GM12878 (cell line): ENCODE measurements around the gene ATP6V0A1. TPM values are rescaled to one million over a fixed set of nuclear protein-coding genes. Genes with fewer than 3 reads are reported as not detected.
A peak's percentile ranks its signal among the peaks of the same experiment; 100 is the strongest.

ENCODE experiments used
- ATF7 ChIP-seq: fragments of 450-650 bp; IDR thresholded peaks from 2 replicates; pipeline ENCODE4 v1.6.1; 2016; ENCODE audit warnings: low read depth, mild to moderate bottlenecking
- CREB1 ChIP-seq: IDR thresholded peaks from 2 replicates; pipeline ENCODE4 v1.6.1; 2012; ENCODE audit warnings: low read depth, mild to moderate bottlenecking, inconsistent platforms
- CREM ChIP-seq: IDR thresholded peaks from 2 replicates; pipeline ENCODE4 v1.6.1; 2014; ENCODE audit warnings: antibody characterized with exemption, low read depth
- GABPA ChIP-seq: IDR thresholded peaks from 2 replicates; pipeline ENCODE4 v1.6.1; 2014; ENCODE audit warnings: antibody characterized with exemption, low read depth, mild to moderate bottlenecking, inconsistent platforms
- JUND ChIP-seq: IDR thresholded peaks from 2 replicates; pipeline ENCODE4 v1.6.1; 2012; ENCODE audit warnings: low read depth, mild to moderate bottlenecking, low read length, improper control_type of control experiment, moderate library complexity
- NFIC ChIP-seq: IDR thresholded peaks from 2 replicates; pipeline ENCODE4 v1.6.1; 2012; ENCODE audit warnings: low read depth, mild to moderate bottlenecking, inconsistent platforms, low read length, moderate library complexity
- NR2C2 ChIP-seq: IDR thresholded peaks from 2 replicates; pipeline ENCODE4 v1.6.1; 2011; ENCODE audit warnings: borderline replicate concordance, low read depth; ENCODE audit not compliant: control insufficient read depth, insufficient read length
- POLR2AphosphoS2 ChIP-seq: IDR thresholded peaks from 2 replicates; pipeline ENCODE4 v1.6.1; 2011; ENCODE audit warnings: low read depth, mild to moderate bottlenecking, low read length, improper control_type of control experiment, moderate library complexity
- RB1 ChIP-seq: fragments of 450-650 bp; formaldehyde crosslinking; IDR thresholded peaks from 2 replicates; pipeline ENCODE4 v1.6.1; 2017; ENCODE audit warnings: mild to moderate bottlenecking, borderline replicate concordance
- SIX5 ChIP-seq: IDR thresholded peaks from 2 replicates; pipeline ENCODE4 v1.6.1; 2011; ENCODE audit warnings: mild to moderate bottlenecking, low read depth, low read length, moderate library complexity; ENCODE audit not compliant: severe bottlenecking
- SMARCA5 ChIP-seq: fragments of 450-650 bp; IDR thresholded peaks from 2 replicates; pipeline ENCODE4 v1.6.1; 2017; ENCODE audit warnings: mild to moderate bottlenecking
- STAT1 ChIP-seq: fragments of 450-650 bp; conservative IDR thresholded peaks from 2 replicates; pipeline ENCODE4 v1.6.1; 2014; ENCODE audit warnings: antibody characterized with exemption, mild to moderate bottlenecking
- TARDBP ChIP-seq: IDR thresholded peaks from 2 replicates; pipeline ENCODE4 v1.6.1; 2016; ENCODE audit warnings: borderline replicate concordance
- WRNIP1 ChIP-seq: IDR thresholded peaks from 2 replicates; pipeline ENCODE4 v1.6.1; 2011; ENCODE audit warnings: low read depth, low read length, improper control_type of control experiment, borderline replicate concordance
- ZNF217 ChIP-seq: fragments of 450-650 bp; IDR thresholded peaks from 2 replicates; pipeline ENCODE4 v1.6.1; 2017; ENCODE audit warnings: antibody characterized with exemption, mild to moderate bottlenecking
- ZNF274 ChIP-seq: IDR thresholded peaks from one replicate; pipeline ENCODE4 v1.8.0; 2011; ENCODE audit not compliant: insufficient read length, insufficient read depth
- polyA plus RNA-seq, 11 experiments: library from polyadenylated mRNA; depleted of rRNA in 4 of 11; unstranded in 6 of 11; stranded (reverse) in 5 of 11; fragments of >200 nt; fragmentation: Nextera tagmentation in 4 of 11; fragmentation: Illumina TruSeq in 1 of 11; extraction: Ambion mirVana in 4 of 11; extraction: Trizol in 1 of 11; gene quantifications; 1 replicate in 1 of 11; 2 replicates in 10 of 11; pipeline versions ENCODE4 v1.2.1 to v1.2.3, GENCODE V29; 2011 to 2016; ENCODE audit warnings: inconsistent platforms in 2 of 11, missing spikeins in 2 of 11, low read depth in 1 of 11
- total RNA-seq, 4 experiments: library from RNA; depleted of rRNA in 3 of 4; stranded (reverse); fragments of >200 nt in 3 of 4; fragmentation: Illumina TruSeq in 1 of 4; extraction: Trizol in 1 of 4; gene quantifications; 2 replicates each; pipeline versions ENCODE4 v1.2.1 to v1.2.3, GENCODE V29; 2013 to 2021
- TF ChIP-seq, protein P1 (sequence below): IDR thresholded peaks from 2 replicates; pipeline ENCODE4 v1.6.1; 2011; ENCODE audit warnings: low read depth, low read length, improper control_type of control experiment, borderline replicate concordance
- TF ChIP-seq, protein P2 (sequence below): fragments of 450-650 bp; IDR thresholded peaks from 2 replicates; pipeline ENCODE4 v1.6.1; 2016; ENCODE audit warnings: mild to moderate bottlenecking
- TF ChIP-seq, protein P3 (sequence below): fragments of 450-650 bp; IDR thresholded peaks from 2 replicates; pipeline ENCODE4 v1.6.1; 2018; ENCODE audit warnings: mild to moderate bottlenecking, low read depth, moderate library complexity; ENCODE audit not compliant: partially characterized antibody
- TF ChIP-seq, protein P4 (sequence below): IDR thresholded peaks from 2 replicates; pipeline ENCODE4 v1.6.1; 2012; ENCODE audit warnings: improper control_type of control experiment, low read depth, low read length; ENCODE audit not compliant: insufficient replicate concordance

Gene ATP6V0A1
- total and polyA plus RNA-seq, 10 of the 15 experiments (the other 5 are each of a cell fraction or from before 2014, with no cell fraction given), result 3.0 to 76.6 (median 30.9) TPM

DNA sequence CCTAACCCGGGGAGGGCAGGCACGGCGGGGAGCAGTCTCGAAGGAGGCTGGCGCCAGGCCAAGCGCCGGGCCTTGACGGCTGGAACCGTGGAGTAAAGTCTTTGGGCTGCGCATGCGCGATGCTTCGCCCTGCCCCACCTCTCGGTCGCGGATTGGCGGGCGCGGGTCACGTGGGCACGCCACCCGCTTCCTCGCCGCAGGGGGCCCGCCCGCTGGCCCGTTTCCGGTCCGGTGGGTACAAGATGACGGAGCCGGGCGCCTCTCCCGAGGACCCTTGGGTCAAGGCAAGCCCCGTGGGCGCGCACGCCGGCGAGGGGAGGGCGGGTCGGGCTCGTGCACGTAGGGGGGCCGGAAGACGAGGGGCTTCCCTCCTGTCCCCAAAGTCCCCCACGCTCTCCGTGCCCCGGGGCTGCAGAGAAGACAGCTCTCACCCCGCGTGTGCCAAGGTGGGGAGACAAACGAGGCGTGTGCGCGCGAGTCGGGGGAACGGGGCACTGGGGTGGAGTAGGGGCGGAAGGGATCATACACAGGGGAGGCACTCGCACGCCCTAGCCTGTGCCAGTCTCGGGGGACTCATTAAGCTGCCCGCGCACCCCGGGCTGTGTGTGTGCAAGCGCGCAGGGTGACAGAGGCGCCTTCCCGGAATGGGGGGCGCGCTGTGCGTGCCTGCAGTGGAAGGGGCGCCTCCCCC is 108.3 kb downstream of the ATP6V0A1 start, which contains the start of gene MLX (continued):
- TF ChIP-seq ATF7 (no peak), STAT1 (no peak), RB1 (0 out of 2 replicates have a peak, but pooled peaks have one; percentile 14), POLR2AphosphoS2 (0 out of 2 replicates have a peak, but pooled peaks have one; percentile 19), ZNF217 (no peak), ZNF274 (no peak), CREM (0 out of 2 replicates have a peak, but pooled peaks have one; percentile 10), TARDBP (no peak), NFIC (no peak), JUND (no peak), SMARCA5 (0 out of 2 replicates have a peak, but pooled peaks have one; percentile 24), CREB1 (peak; percentile 22; the same call in 1 of the 2 replicates), GABPA (no peak), WRNIP1 (no peak), SIX5 (no peak), NR2C2 (no peak)
- TF ChIP-seq, protein P1, sequence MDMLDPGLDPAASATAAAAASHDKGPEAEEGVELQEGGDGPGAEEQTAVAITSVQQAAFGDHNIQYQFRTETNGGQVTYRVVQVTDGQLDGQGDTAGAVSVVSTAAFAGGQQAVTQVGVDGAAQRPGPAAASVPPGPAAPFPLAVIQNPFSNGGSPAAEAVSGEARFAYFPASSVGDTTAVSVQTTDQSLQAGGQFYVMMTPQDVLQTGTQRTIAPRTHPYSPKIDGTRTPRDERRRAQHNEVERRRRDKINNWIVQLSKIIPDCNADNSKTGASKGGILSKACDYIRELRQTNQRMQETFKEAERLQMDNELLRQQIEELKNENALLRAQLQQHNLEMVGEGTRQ, result peak; percentile 95
- TF ChIP-seq, protein P2, sequence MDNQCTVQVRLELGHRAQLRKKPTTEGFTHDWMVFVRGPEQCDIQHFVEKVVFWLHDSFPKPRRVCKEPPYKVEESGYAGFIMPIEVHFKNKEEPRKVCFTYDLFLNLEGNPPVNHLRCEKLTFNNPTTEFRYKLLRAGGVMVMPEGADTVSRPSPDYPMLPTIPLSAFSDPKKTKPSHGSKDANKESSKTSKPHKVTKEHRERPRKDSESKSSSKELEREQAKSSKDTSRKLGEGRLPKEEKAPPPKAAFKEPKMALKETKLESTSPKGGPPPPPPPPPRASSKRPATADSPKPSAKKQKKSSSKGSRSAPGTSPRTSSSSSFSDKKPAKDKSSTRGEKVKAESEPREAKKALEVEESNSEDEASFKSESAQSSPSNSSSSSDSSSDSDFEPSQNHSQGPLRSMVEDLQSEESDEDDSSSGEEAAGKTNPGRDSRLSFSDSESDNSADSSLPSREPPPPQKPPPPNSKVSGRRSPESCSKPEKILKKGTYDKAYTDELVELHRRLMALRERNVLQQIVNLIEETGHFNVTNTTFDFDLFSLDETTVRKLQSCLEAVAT, result no peak
- TF ChIP-seq, protein P3, sequence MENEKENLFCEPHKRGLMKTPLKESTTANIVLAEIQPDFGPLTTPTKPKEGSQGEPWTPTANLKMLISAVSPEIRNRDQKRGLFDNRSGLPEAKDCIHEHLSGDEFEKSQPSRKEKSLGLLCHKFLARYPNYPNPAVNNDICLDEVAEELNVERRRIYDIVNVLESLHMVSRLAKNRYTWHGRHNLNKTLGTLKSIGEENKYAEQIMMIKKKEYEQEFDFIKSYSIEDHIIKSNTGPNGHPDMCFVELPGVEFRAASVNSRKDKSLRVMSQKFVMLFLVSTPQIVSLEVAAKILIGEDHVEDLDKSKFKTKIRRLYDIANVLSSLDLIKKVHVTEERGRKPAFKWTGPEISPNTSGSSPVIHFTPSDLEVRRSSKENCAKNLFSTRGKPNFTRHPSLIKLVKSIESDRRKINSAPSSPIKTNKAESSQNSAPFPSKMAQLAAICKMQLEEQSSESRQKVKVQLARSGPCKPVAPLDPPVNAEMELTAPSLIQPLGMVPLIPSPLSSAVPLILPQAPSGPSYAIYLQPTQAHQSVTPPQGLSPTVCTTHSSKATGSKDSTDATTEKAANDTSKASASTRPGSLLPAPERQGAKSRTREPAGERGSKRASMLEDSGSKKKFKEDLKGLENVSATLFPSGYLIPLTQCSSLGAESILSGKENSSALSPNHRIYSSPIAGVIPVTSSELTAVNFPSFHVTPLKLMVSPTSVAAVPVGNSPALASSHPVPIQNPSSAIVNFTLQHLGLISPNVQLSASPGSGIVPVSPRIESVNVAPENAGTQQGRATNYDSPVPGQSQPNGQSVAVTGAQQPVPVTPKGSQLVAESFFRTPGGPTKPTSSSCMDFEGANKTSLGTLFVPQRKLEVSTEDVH, result no peak
- TF ChIP-seq, protein P4, sequence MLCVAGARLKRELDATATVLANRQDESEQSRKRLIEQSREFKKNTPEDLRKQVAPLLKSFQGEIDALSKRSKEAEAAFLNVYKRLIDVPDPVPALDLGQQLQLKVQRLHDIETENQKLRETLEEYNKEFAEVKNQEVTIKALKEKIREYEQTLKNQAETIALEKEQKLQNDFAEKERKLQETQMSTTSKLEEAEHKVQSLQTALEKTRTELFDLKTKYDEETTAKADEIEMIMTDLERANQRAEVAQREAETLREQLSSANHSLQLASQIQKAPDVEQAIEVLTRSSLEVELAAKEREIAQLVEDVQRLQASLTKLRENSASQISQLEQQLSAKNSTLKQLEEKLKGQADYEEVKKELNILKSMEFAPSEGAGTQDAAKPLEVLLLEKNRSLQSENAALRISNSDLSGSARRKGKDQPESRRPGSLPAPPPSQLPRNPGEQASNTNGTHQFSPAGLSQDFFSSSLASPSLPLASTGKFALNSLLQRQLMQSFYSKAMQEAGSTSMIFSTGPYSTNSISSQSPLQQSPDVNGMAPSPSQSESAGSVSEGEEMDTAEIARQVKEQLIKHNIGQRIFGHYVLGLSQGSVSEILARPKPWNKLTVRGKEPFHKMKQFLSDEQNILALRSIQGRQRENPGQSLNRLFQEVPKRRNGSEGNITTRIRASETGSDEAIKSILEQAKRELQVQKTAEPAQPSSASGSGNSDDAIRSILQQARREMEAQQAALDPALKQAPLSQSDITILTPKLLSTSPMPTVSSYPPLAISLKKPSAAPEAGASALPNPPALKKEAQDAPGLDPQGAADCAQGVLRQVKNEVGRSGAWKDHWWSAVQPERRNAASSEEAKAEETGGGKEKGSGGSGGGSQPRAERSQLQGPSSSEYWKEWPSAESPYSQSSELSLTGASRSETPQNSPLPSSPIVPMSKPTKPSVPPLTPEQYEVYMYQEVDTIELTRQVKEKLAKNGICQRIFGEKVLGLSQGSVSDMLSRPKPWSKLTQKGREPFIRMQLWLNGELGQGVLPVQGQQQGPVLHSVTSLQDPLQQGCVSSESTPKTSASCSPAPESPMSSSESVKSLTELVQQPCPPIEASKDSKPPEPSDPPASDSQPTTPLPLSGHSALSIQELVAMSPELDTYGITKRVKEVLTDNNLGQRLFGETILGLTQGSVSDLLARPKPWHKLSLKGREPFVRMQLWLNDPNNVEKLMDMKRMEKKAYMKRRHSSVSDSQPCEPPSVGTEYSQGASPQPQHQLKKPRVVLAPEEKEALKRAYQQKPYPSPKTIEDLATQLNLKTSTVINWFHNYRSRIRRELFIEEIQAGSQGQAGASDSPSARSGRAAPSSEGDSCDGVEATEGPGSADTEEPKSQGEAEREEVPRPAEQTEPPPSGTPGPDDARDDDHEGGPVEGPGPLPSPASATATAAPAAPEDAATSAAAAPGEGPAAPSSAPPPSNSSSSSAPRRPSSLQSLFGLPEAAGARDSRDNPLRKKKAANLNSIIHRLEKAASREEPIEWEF, result no peak
